GM12873 (cell line): ENCODE measurements around the gene OAS3.

Experiments
- CTCF ChIP-seq: IDR thresholded peaks from 2 replicates; pipeline ENCODE4 v1.5.1; 2012; ENCODE audit warnings: low read depth, mild to moderate bottlenecking, moderate library complexity, low read length, control low read depth; ENCODE audit not compliant: insufficient read depth; ENCODE audit errors: missing control alignments

Gene OAS3

GRCh38 chr12:112901271-112901670 is 37.0 kb upstream of the OAS3 start:
- TF ChIP-seq CTCF = no peak

GRCh38 chr12:112904571-112904970 is 33.7 kb upstream of the OAS3 start:
- no peak for TF ChIP-seq CTCF

GRCh38 chr12:112905451-112906089 is 32.7 kb upstream of the OAS3 start:
- TF ChIP-seq CTCF = no peak

GRCh38 chr12:112906712-112907414 is 31.4 kb upstream of the OAS3 start, which contains the start of gene OAS1:
Gene OAS1 (plus strand): TSS chr12:112906962. CDS start chr12:112907040, 78 bp downstream.
- no peak for TF ChIP-seq CTCF

GRCh38 chr12:112907415-112908157 is 30.7 kb upstream of the OAS3 start:
- TF ChIP-seq CTCF = no peak

GRCh38 chr12:112908548-112908947 is 29.7 kb upstream of the OAS3 start:
- no peak for TF ChIP-seq CTCF

GRCh38 chr12:112909693-112910092 is 28.6 kb upstream of the OAS3 start:
- TF ChIP-seq CTCF = no peak
